PC-3 (cell line): Measurements from ENCODE around the gene CHKB. TPM values are rescaled to one million over a fixed set of nuclear protein-coding genes. Genes with fewer than 3 reads are reported as not detected.
"Not testable (repeated sequence)": the region's sequence is repeated elsewhere in the genome, so short reads cannot be mapped to it uniquely, and the experiment has no call there.

Source experiments
- ATAC-seq: fragments of 200-7000 bp; cut with Tn5 transposase; 2 replicates; pipeline ENCODE4 v1.9.1; 2020; ENCODE audit warnings: mild to moderate bottlenecking, moderate library complexity
- BruUV-seq: library from RNA; stranded (reverse); fragments of 400-500 nt; replicated peaks from 2 replicates; lab custom pipeline; 2021; lab: Mats Ljungman, UMichigan
- CTCF ChIA-PET: fragments of 300-600 bp; sonication (Branson Sonifier 250); formaldehyde crosslinking; loops from one replicate; lab custom pipeline; 2022; ENCODE audit warnings: antibody characterized with exemption; lab: Charles Lee
- POLR2A ChIA-PET: fragments of 300-600 bp; sonication (Branson Sonifier 250); formaldehyde crosslinking; loops from one replicate; lab custom pipeline; 2022; ENCODE audit warnings: antibody characterized with exemption; ENCODE audit not compliant: unreplicated experiment; lab: Charles Lee
- DNase-seq: peaks from one replicate; pipeline ENCODE4 v3.0.0-alpha.2; 2015
- H2AFZ ChIP-seq: fragments of 300-600 bp; sonication (generic); 2 replicates; pipeline ENCODE4 v1.6.0; 2016; ENCODE audit warnings: antibody characterized with exemption, low read length
- H3F3A ChIP-seq: fragments of 300-600 bp; sonication (generic); one replicate; pipeline ENCODE4 v1.6.0; 2017; ENCODE audit warnings: antibody characterized with exemption, low read length, control low read depth, mild to moderate bottlenecking; ENCODE audit not compliant: unreplicated experiment
- H3K27ac ChIP-seq: fragments of 300-600 bp; sonication (generic); 2 replicates; pipeline ENCODE4 v1.5.1; 2016; ENCODE audit warnings: mild to moderate bottlenecking, low read length
- H3K27me3 ChIP-seq: fragments of 300-600 bp; sonication (generic); 2 replicates; pipeline ENCODE4 v1.6.1; 2016; ENCODE audit warnings: low read length, mixed read lengths
- H3K36me3 ChIP-seq: fragments of 300-600 bp; sonication (generic); 2 replicates; pipeline ENCODE4 v1.6.1; 2016; ENCODE audit warnings: low read depth, mixed run types, low read length, mixed read lengths
- H3K4me1 ChIP-seq: fragments of 300-600 bp; sonication (generic); 2 replicates; pipeline ENCODE4 v1.5.1; 2016; ENCODE audit warnings: low read length; ENCODE audit not compliant: insufficient read depth
- H3K4me2 ChIP-seq: fragments of 300-600 bp; sonication (generic); 2 replicates; pipeline ENCODE4 v1.6.0; 2016; ENCODE audit warnings: low read length
- H3K4me3 ChIP-seq: fragments of 300-600 bp; sonication (generic); 2 replicates; pipeline ENCODE4 v1.5.1; 2016; ENCODE audit warnings: mild to moderate bottlenecking, low read length, mixed read lengths
- H3K79me2 ChIP-seq: fragments of 300-600 bp; sonication (generic); 2 replicates; pipeline ENCODE4 v1.6.1; 2017; ENCODE audit warnings: low read length, mixed read lengths
- H3K9ac ChIP-seq: fragments of 300-600 bp; sonication (generic); 2 replicates; pipeline ENCODE4 v1.6.0; 2016; ENCODE audit warnings: mild to moderate bottlenecking, low read length
- H3K9me2 ChIP-seq: fragments of 300-600 bp; sonication (generic); replicated peaks from 2 replicates; pipeline ENCODE4 v1.6.1; 2016; ENCODE audit warnings: mixed run types, low read length, mixed read lengths
- H3K9me3 ChIP-seq: fragments of 300-600 bp; sonication (generic); 2 replicates; pipeline ENCODE4 v1.6.1; 2016; ENCODE audit warnings: low read length, mixed read lengths
- H4K20me1 ChIP-seq: fragments of 300-600 bp; sonication (generic); 2 replicates; pipeline ENCODE4 v1.6.1; 2016; ENCODE audit warnings: low read length, mixed read lengths
- CTCF ChIP-seq: fragments of 300-600 bp; sonication (generic); conservative IDR thresholded peaks from 2 replicates; pipeline ENCODE4 v1.5.1; 2017; ENCODE audit warnings: antibody characterized with exemption, low read depth, mild to moderate bottlenecking, low read length
- EZH2 ChIP-seq: fragments of 300-600 bp; sonication (generic); IDR thresholded peaks from one replicate; pipeline ENCODE4 v1.6.1; 2017; ENCODE audit warnings: antibody characterized with exemption, mild to moderate bottlenecking, low read length; ENCODE audit not compliant: unreplicated experiment
- EZH2phosphoT487 ChIP-seq: fragments of 300-600 bp; sonication (generic); IDR thresholded peaks from 2 replicates; pipeline ENCODE4 v1.6.1; 2018; ENCODE audit warnings: mild to moderate bottlenecking, antibody characterized with exemption, low read length, borderline replicate concordance
- intact Hi-C: fragments of 100-400 bp; cut with micrococcal nuclease; formaldehyde crosslinking; loops from 2 replicates; pipeline ENCODE4 v1.9.0; 2023
- total RNA-seq: library from RNA; depleted of rRNA; stranded (reverse); fragments of >200 nt; gene quantifications from 2 replicates; pipeline ENCODE4 v1.2.3, GENCODE V29; 2014

The CHKB gene
- total RNA-seq, 1 experiment from 2014 or later = 31.5 TPM

- ATAC-seq (no peak), DNase-seq (no peak)
- ChIA-PET CTCF (no interaction called here), POLR2A (no interaction called here)
- TF ChIP-seq EZH2phosphoT487 = no peak
- TF ChIP-seq EZH2 = no peak
- TF ChIP-seq CTCF = no peak
- H3F3A ChIP-seq = no peaks in the 10 kb centered on the region
- H3K27ac ChIP-seq = no peak overlapping the region
- H3K4me2 ChIP-seq = no peak overlapping the region
- H3K9me2 ChIP-seq = no peaks in the 10 kb centered on the region
- intact Hi-C loops = no loop called here
- no peaks in the 10 kb centered on the region for H3K36me3 ChIP-seq
- no peaks in the 10 kb centered on the region for H3K4me1 ChIP-seq
- no peaks in the 10 kb centered on the region for H3K79me2 ChIP-seq
- H3K4me3 ChIP-seq = no peak overlapping the region
- H2AFZ ChIP-seq = no peak overlapping the region
- H3K9ac ChIP-seq = no peak overlapping the region
- BruUV-seq = no TSS peak
- H3K9me3 ChIP-seq = no peaks in the 10 kb centered on the region
- H4K20me1 ChIP-seq = no peaks in the 10 kb centered on the region
- H3K27me3 ChIP-seq = no peaks in the 10 kb centered on the region
Measured at GRCh38 chr22:50608996-50609395, 26.3 kb upstream of the CHKB start.

- H3K9ac ChIP-seq, H3K4me2 ChIP-seq, DNase-seq, H3K9me3 ChIP-seq, H2AFZ ChIP-seq, H3K4me1 ChIP-seq, H3K27ac ChIP-seq, H3K4me3 ChIP-seq, H3F3A ChIP-seq, CTCF ChIA-PET, BruUV-seq, intact Hi-C loops, H4K20me1 ChIP-seq, ATAC-seq, POLR2A ChIA-PET, H3K79me2 ChIP-seq, H3K27me3 ChIP-seq, H3K9me2 ChIP-seq, H3K36me3 ChIP-seq: not testable (repeated sequence)
Measured at GRCh38 chr22:50608058-50608840, 25.6 kb upstream of the CHKB start.

GRCh38 chr22:50607659-50608020, 25.0 kb upstream of the CHKB start:
- Histone ChIP-seq H3K27ac (no peak overlapping the region), H3K27me3 (no peaks in the 10 kb centered on the region), H3K9me2 (no peaks in the 10 kb centered on the region), H4K20me1 (no peaks in the 10 kb centered on the region), H3K4me3 (no peak overlapping the region), H3K79me2 (no peaks in the 10 kb centered on the region), H2AFZ (no peak overlapping the region), H3K9me3 (no peaks in the 10 kb centered on the region), H3K9ac (no peak overlapping the region), H3F3A (no peaks in the 10 kb centered on the region), H3K36me3 (no peaks in the 10 kb centered on the region), H3K4me2 (no peak overlapping the region), H3K4me1 (no peaks in the 10 kb centered on the region)
- CTCF ChIA-PET = no interaction called here
- intact Hi-C loops = no loop called here
- no TSS peak for BruUV-seq
- no peak for ATAC-seq
- no peak for DNase-seq
- POLR2A ChIA-PET = no interaction called here
- TF ChIP-seq EZH2phosphoT487 (no peak), CTCF (no peak), EZH2 (no peak)
